ENCODE data around the gene ANKH. TPM values are rescaled to one million over a fixed set of nuclear protein-coding genes. Genes with fewer than 3 reads are reported as not detected.
"Not testable (repeated sequence)": the region's sequence is repeated elsewhere in the genome, so short reads cannot be mapped to it uniquely, and the experiment has no call there.

ANKH gene
- total and polyA plus RNA-seq, 4 experiments from 2014 or later: 34.1 to 165 (median 114) TPM

GRCh38 chr5:14849516-14850294, 21.9 kb downstream of the ANKH start:
- H3K36me3 Mint-ChIP-seq: peaks cover 35 to 47% of the 10 kb centered on the region in 2 donors
- H3K9me3 Mint-ChIP-seq: no peaks in the 10 kb centered on the region
- ChIA-PET POLR2A (ENCODE audit: partially characterized antibody) (no interaction called here), CTCF (ENCODE audit: partially characterized antibody) (interaction anchor here (1.5 to 1.6 kb wide), 2 partner anchors 122 to 153 kb away, joined by 3 to 6 read pairs; no protein-coding TSS in a partner anchor)
- H3K4me3 Mint-ChIP-seq: no peak overlapping the region
- intact Hi-C loops (cut with micrococcal nuclease): no loop called here
- H3K4me3 ChIP-seq (ENCODE audit: low read length in 2 of 2): no peak overlapping the region
- no peaks in the 10 kb centered on the region for H3K4me1 ChIP-seq (ENCODE audit: insufficient read depth, low read length)
- peak overlapping the region in 1 of 7 donors; percentile 55 for H3K27ac Mint-ChIP-seq
- no peak for DNase-seq
- no peaks in the 10 kb centered on the region for H3K36me3 ChIP-seq (ENCODE audit: insufficient read depth, low read length)
- no peaks in the 10 kb centered on the region for H3K27me3 ChIP-seq (ENCODE audit: insufficient read depth, low read length)
- peaks cover 26 to 34% (median 29%) of the 10 kb centered on the region in 4 donors for H3K4me1 Mint-ChIP-seq
- no peaks in the 10 kb centered on the region for H3K9me3 ChIP-seq (ENCODE audit: control insufficient read depth in 1 of 2, low read length in 2 of 2)
- no peaks in the 10 kb centered on the region for H3K27me3 Mint-ChIP-seq
- H3K27ac ChIP-seq (ENCODE audit: low read depth, low read length): no peak overlapping the region

GRCh38 chr5:14848942-14849341, 22.6 kb downstream of the ANKH start:
- DNase-seq; H3K4me1 ChIP-seq (ENCODE audit: insufficient read depth, low read length); H3K4me3 Mint-ChIP-seq; H3K36me3 ChIP-seq (ENCODE audit: insufficient read depth, low read length); H3K9me3 Mint-ChIP-seq; H3K27ac ChIP-seq (ENCODE audit: low read depth, low read length); H3K9me3 ChIP-seq (ENCODE audit: control insufficient read depth in 1 of 2, low read length in 2 of 2); POLR2A ChIA-PET (ENCODE audit: partially characterized antibody); H3K27me3 ChIP-seq (ENCODE audit: insufficient read depth, low read length); H3K27me3 Mint-ChIP-seq; H3K4me3 ChIP-seq (ENCODE audit: low read length in 2 of 2); intact Hi-C loops (cut with micrococcal nuclease): not testable (repeated sequence)
- Mint-ChIP-seq H3K4me1 (peaks cover 21 to 30% (median 24%) of the 10 kb centered on the region in 4 donors), H3K36me3 (peaks cover 35 to 50% of the 10 kb centered on the region in 2 donors), H3K27ac (peak overlapping the region in 1 of 7 donors; percentile 23)
- CTCF ChIA-PET (ENCODE audit: partially characterized antibody): interaction anchor here (1.5 kb wide), 1 partner anchor 154 kb away, joined by 3 read pairs; no protein-coding TSS in a partner anchor

DNA sequence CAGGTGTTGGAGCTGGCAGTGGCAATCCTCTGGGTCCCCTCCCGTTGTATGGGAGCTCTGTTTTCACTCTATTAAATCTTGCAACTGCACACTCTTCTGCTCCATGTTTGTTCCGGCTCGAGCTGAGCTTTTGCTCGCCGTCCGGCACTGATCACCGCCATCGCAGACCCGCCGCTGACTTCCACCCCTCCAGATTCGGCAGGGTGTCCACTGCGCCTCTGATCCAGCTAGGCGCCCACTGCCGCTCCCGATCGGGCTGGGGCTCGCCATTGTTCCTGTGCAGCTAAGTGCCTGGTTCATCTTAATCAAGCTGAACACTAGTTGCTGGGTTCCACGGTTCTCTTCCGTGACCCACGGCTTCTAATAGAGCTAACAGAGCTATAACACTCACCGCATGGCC, 23.2 kb downstream of the ANKH start:
- no peaks in the 10 kb centered on the region for H3K27me3 ChIP-seq (ENCODE audit: insufficient read depth, low read length)
- peaks cover 21 to 35% (median 27%) of the 10 kb centered on the region in 4 donors for H3K4me1 Mint-ChIP-seq
- H3K4me3 ChIP-seq (ENCODE audit: low read length in 2 of 2): no peak overlapping the region
- ChIA-PET POLR2A (ENCODE audit: partially characterized antibody) (no interaction called here), CTCF (ENCODE audit: partially characterized antibody) (interaction anchor here (0.8 to 1.4 kb wide), 2 partner anchors 8 to 17 kb away, joined by 3 read pairs; no protein-coding TSS in a partner anchor)
- no peaks in the 10 kb centered on the region for H3K9me3 ChIP-seq (ENCODE audit: control insufficient read depth in 1 of 2, low read length in 2 of 2)
- no peak for DNase-seq
- no peaks in the 10 kb centered on the region for H3K4me1 ChIP-seq (ENCODE audit: insufficient read depth, low read length)
- peaks cover 35 to 55% of the 10 kb centered on the region in 2 donors for H3K36me3 Mint-ChIP-seq
- no peaks in the 10 kb centered on the region for H3K9me3 Mint-ChIP-seq
- H3K36me3 ChIP-seq (ENCODE audit: insufficient read depth, low read length): no peaks in the 10 kb centered on the region
- no peaks in the 10 kb centered on the region for H3K27me3 Mint-ChIP-seq
- no peak overlapping the region for H3K27ac ChIP-seq (ENCODE audit: low read depth, low read length)
- no peak overlapping the region for H3K4me3 Mint-ChIP-seq
- no peak overlapping the region for H3K27ac Mint-ChIP-seq
- intact Hi-C loops (cut with micrococcal nuclease): no loop called here

- peaks cover 35 to 60% of the 10 kb centered on the region in 2 donors for H3K36me3 Mint-ChIP-seq
- CTCF ChIA-PET (ENCODE audit: partially characterized antibody): interaction anchor here (0.5 to 1.4 kb wide), 2 partner anchors 18 to 19 kb away, joined by 3 read pairs; no protein-coding TSS in a partner anchor
- no peaks in the 10 kb centered on the region for H3K4me1 ChIP-seq (ENCODE audit: insufficient read depth, low read length)
- no peak overlapping the region for H3K27ac Mint-ChIP-seq
- POLR2A ChIA-PET (ENCODE audit: partially characterized antibody): no interaction called here
- peaks cover 3% of the 10 kb centered on the region for H3K36me3 ChIP-seq (ENCODE audit: insufficient read depth, low read length)
- DNase-seq: no peak
- H3K9me3 Mint-ChIP-seq: no peaks in the 10 kb centered on the region
- no peak overlapping the region for H3K27ac ChIP-seq (ENCODE audit: low read depth, low read length)
- no peak overlapping the region for H3K4me3 Mint-ChIP-seq
- no peaks in the 10 kb centered on the region for H3K27me3 ChIP-seq (ENCODE audit: insufficient read depth, low read length)
- no peak overlapping the region for H3K4me3 ChIP-seq (ENCODE audit: low read length in 2 of 2)
- H3K4me1 Mint-ChIP-seq: peaks cover 17 to 33% (median 22%) of the 10 kb centered on the region in 4 donors
- H3K9me3 ChIP-seq (ENCODE audit: control insufficient read depth in 1 of 2, low read length in 2 of 2): no peaks in the 10 kb centered on the region
- no peaks in the 10 kb centered on the region for H3K27me3 Mint-ChIP-seq
- intact Hi-C loops (cut with micrococcal nuclease): no loop called here
Observed at GRCh38 chr5:14847471-14847870, 24.1 kb downstream of the ANKH start.

DNA sequence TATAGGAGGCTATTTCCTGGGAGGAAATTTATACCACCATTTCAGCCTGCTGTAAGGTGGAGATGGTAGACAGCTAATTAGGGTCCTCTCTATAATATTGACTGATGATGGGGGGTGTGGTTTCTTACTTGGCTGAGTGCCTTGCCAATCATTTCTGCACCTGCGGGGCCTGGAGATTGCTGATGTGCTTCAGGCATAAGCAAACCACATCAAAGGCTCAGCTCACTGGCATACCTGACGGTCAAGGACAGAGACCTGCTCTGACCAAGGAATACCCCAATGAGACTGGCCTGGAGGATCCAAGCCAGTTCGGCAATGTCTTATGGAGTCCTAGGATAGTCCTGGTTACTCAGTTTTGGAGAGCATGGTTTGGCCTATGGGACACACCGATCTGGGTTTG, 29.5 kb downstream of the ANKH start:
- no peak overlapping the region for H3K27ac ChIP-seq (ENCODE audit: low read depth, low read length)
- CTCF ChIA-PET (ENCODE audit: partially characterized antibody): no interaction called here
- H3K4me1 Mint-ChIP-seq: peaks cover 18 to 40% (median 20%) of the 10 kb centered on the region in 4 donors
- H3K36me3 Mint-ChIP-seq: peaks cover 47 to 58% of the 10 kb centered on the region in 2 donors
- no peaks in the 10 kb centered on the region for H3K27me3 Mint-ChIP-seq
- no peak for DNase-seq
- peaks cover 3% of the 10 kb centered on the region for H3K36me3 ChIP-seq (ENCODE audit: insufficient read depth, low read length)
- H3K9me3 Mint-ChIP-seq: peaks cover 0 to 4% (median 3%) of the 10 kb centered on the region in 8 donors
- POLR2A ChIA-PET (ENCODE audit: partially characterized antibody): no interaction called here
- no peak overlapping the region for H3K4me3 ChIP-seq (ENCODE audit: low read length in 2 of 2)
- H3K4me1 ChIP-seq (ENCODE audit: insufficient read depth, low read length): no peaks in the 10 kb centered on the region
- H3K27ac Mint-ChIP-seq: no peak overlapping the region
- intact Hi-C loops (cut with micrococcal nuclease): no loop called here
- no peak overlapping the region for H3K4me3 Mint-ChIP-seq
- no peaks in the 10 kb centered on the region for H3K9me3 ChIP-seq (ENCODE audit: control insufficient read depth in 1 of 2, low read length in 2 of 2)
- no peaks in the 10 kb centered on the region for H3K27me3 ChIP-seq (ENCODE audit: insufficient read depth, low read length)

DNA sequence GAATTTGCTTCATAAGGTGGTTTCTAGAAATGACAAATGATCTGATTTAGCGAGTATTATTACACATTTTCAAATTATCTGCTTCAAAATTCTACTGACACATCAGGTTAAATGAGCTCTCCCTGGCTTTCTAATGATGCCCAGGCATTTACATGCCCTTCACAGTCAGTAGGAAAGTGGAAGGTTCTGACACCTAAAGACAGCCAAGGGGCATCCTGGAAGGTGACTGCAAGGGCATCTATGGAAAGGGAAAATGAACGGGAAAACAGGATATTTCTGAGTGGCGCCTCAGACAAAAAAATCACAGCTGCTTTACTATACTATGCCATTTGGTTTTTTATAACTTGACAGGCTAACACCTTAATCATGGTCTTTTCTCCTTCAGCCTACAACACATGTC, 31.0 kb downstream of the ANKH start:
- Mint-ChIP-seq H3K27ac (peak overlapping the region in 2 of 7 donors; percentile 81 to 85), H3K4me1 (peaks cover 18 to 42% (median 23%) of the 10 kb centered on the region in 4 donors)
- CTCF ChIA-PET (ENCODE audit: partially characterized antibody): interaction anchor here (0.7 to 1.2 kb wide), 2 partner anchors 14 to 114 kb away, joined by 3 to 4 read pairs; no protein-coding TSS in a partner anchor

More for the DNA sequence above, 31.0 kb downstream of the ANKH start:
- Mint-ChIP-seq H3K9me3 (peaks cover 0 to 4% (median 3%) of the 10 kb centered on the region in 8 donors), H3K27me3 (no peaks in the 10 kb centered on the region), H3K4me3 (no peak overlapping the region), H3K36me3 (peaks cover 36 to 50% of the 10 kb centered on the region in 2 donors)
- POLR2A ChIA-PET (ENCODE audit: partially characterized antibody): interaction anchor here (1.1 kb wide), 1 partner anchor 29 kb away, joined by 4 read pairs; no protein-coding TSS in a partner anchor
- Histone ChIP-seq H3K36me3 (ENCODE audit: insufficient read depth, low read length) (peaks cover 3% of the 10 kb centered on the region), H3K4me1 (ENCODE audit: insufficient read depth, low read length) (no peaks in the 10 kb centered on the region), H3K9me3 (ENCODE audit: control insufficient read depth in 1 of 2, low read length in 2 of 2) (no peaks in the 10 kb centered on the region), H3K27me3 (ENCODE audit: insufficient read depth, low read length) (no peaks in the 10 kb centered on the region), H3K4me3 (ENCODE audit: low read length in 2 of 2) (no peak overlapping the region), H3K27ac (ENCODE audit: low read depth, low read length) (no peak overlapping the region)
- intact Hi-C loops (cut with micrococcal nuclease): no loop called here
- no peak for DNase-seq
